HEK293T (cell line): ENCODE measurements around the gene PRKCZ.
A peak's percentile ranks its signal among the peaks of the same experiment; 100 is the strongest.

Experiments used
- CTCF ChIA-PET: fragments of 350-600 bp; formaldehyde crosslinking; extraction: SDS; loops from one replicate; lab custom pipeline; 2021; ENCODE audit warnings: antibody characterized with exemption, inconsistent platforms; lab: Yijun Ruan, JAX
- POLR2A ChIA-PET: fragments of 350-600 bp; formaldehyde crosslinking; extraction: SDS; loops from one replicate; lab custom pipeline; 2020; ENCODE audit warnings: antibody characterized with exemption, inconsistent platforms; lab: Yijun Ruan, JAX
- DNase-seq: peaks from one replicate; pipeline ENCODE4 v3.0.0; 2012; ENCODE audit warnings: mixed read lengths; ENCODE audit errors: extremely low spot score
- ARNT ChIP-seq: fragments of 450-650 bp; IDR thresholded peaks from 2 replicates; pipeline ENCODE4 v1.6.1; 2017; ENCODE audit warnings: mild to moderate bottlenecking
- BHLHE40 ChIP-seq: fragments of 450-650 bp; IDR thresholded peaks from 2 replicates; pipeline ENCODE4 v1.6.1; 2016; ENCODE audit warnings: mild to moderate bottlenecking, moderate library complexity, borderline replicate concordance
- CTBP1 ChIP-seq: fragments of 450-650 bp; IDR thresholded peaks from 2 replicates; pipeline ENCODE4 v1.6.1; 2016; ENCODE audit warnings: borderline replicate concordance
- ELF4 ChIP-seq: fragments of 450-650 bp; IDR thresholded peaks from 2 replicates; pipeline ENCODE4 v1.6.1; 2017; ENCODE audit warnings: antibody characterized with exemption
- FOXA1 ChIP-seq: fragments of 450-650 bp; IDR thresholded peaks from 2 replicates; pipeline ENCODE4 v1.6.1; 2016; ENCODE audit warnings: mild to moderate bottlenecking
- FOXK2 ChIP-seq: fragments of 450-650 bp; IDR thresholded peaks from 2 replicates; pipeline ENCODE4 v1.6.1; 2016; ENCODE audit warnings: mild to moderate bottlenecking
- FOXM1 ChIP-seq: fragments of 450-650 bp; IDR thresholded peaks from 2 replicates; pipeline ENCODE4 v1.6.1; 2017; ENCODE audit warnings: mild to moderate bottlenecking, borderline replicate concordance
- HDGF ChIP-seq: fragments of 450-650 bp; IDR thresholded peaks from 2 replicates; pipeline ENCODE4 v1.6.1; 2017; ENCODE audit warnings: antibody characterized with exemption, borderline replicate concordance
- L3MBTL2 ChIP-seq: fragments of 450-650 bp; conservative IDR thresholded peaks from 2 replicates; pipeline ENCODE4 v1.6.1; 2016; ENCODE audit warnings: mild to moderate bottlenecking
- LEF1 ChIP-seq: fragments of 450-650 bp; IDR thresholded peaks from 2 replicates; pipeline ENCODE4 v1.6.1; 2017; ENCODE audit warnings: mild to moderate bottlenecking, borderline replicate concordance
- NFRKB ChIP-seq: fragments of 450-650 bp; IDR thresholded peaks from 2 replicates; pipeline ENCODE4 v1.6.1; 2016; ENCODE audit warnings: mild to moderate bottlenecking, moderate library complexity
- SP1 ChIP-seq: fragments of 450-650 bp; IDR thresholded peaks from 2 replicates; pipeline ENCODE4 v1.6.1; 2017
- SUZ12 ChIP-seq: fragments of 450-650 bp; IDR thresholded peaks from 2 replicates; pipeline ENCODE4 v1.6.1; 2016; ENCODE audit warnings: mild to moderate bottlenecking
- TARDBP ChIP-seq: fragments of 450-650 bp; IDR thresholded peaks from 2 replicates; pipeline ENCODE4 v1.6.1; 2016
- ZNF384 ChIP-seq: fragments of 450-650 bp; IDR thresholded peaks from 2 replicates; pipeline ENCODE4 v1.6.1; 2016
- TF ChIP-seq, protein P1 (sequence below): fragments of 450-650 bp; IDR thresholded peaks from 2 replicates; pipeline ENCODE4 v1.6.1; 2016

PRKCZ gene

DNA sequence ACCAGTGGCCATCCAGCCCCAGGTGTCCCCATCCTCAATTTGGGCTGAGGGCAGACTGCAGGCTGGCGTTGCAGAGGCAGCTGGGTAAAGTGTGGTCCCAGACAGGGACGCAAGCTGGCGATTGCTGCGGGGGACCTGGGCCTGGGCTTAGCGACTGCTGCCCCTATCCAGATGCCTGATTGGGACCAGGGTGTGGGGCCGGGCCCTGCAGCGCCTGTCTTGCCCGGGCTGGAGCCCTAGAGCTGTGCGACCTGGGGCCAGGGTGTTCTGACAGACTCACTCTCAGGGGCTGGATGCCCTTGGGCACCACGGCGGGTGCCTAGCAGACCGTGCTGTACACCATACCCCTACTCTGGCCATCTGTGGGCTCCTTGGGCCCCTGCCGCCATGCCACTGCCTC, 160.6 kb downstream of the PRKCZ start:
- ChIA-PET POLR2A (interaction anchor here (2.5 kb wide), 1 partner anchor 17 kb away, joined by 18 read pairs; the partner anchor contains the start of gene SKI), CTCF (no interaction called here)
- no peak for TF ChIP-seq TARDBP
- no peak for TF ChIP-seq L3MBTL2
- TF ChIP-seq FOXM1: no peak
- TF ChIP-seq ARNT: no peak
- no peak for TF ChIP-seq FOXK2
- no peak for TF ChIP-seq LEF1
- no peak for TF ChIP-seq ZNF384
- TF ChIP-seq HDGF: no peak
- no peak for TF ChIP-seq CTBP1
- TF ChIP-seq FOXA1: no peak
- TF ChIP-seq, protein P1, sequence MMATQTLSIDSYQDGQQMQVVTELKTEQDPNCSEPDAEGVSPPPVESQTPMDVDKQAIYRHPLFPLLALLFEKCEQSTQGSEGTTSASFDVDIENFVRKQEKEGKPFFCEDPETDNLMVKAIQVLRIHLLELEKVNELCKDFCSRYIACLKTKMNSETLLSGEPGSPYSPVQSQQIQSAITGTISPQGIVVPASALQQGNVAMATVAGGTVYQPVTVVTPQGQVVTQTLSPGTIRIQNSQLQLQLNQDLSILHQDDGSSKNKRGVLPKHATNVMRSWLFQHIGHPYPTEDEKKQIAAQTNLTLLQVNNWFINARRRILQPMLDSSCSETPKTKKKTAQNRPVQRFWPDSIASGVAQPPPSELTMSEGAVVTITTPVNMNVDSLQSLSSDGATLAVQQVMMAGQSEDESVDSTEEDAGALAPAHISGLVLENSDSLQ: no peak
- TF ChIP-seq ELF4: no peak
- no peak for TF ChIP-seq NFRKB
- no peak for TF ChIP-seq SUZ12
- DNase-seq: no peak

DNA sequence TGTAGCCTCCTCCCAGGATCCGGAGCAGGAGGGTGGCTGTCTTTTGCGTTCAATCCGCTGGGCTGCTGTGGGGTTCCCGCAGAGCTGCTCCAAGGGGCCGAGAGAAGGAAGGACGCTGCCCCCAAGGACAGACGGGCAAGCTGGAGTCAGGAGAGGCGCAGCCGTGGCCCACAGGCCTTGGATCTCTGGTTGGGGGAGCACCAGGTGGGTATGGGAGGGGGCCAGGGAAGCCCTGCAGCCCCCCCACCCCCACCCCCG, 162.0 kb downstream of the PRKCZ start:
- CTCF ChIA-PET: no interaction called here
- DNase-seq: no peak
- POLR2A ChIA-PET: interaction anchor here (1.0 to 2.5 kb wide), 6 partner anchors 8 to 20 kb away, joined by 3 to 18 read pairs (median 4); partner anchors contain the start of gene SKI
- no peak for TF ChIP-seq LEF1
- TF ChIP-seq, protein P1: no peak
- TF ChIP-seq L3MBTL2: no peak

DNA sequence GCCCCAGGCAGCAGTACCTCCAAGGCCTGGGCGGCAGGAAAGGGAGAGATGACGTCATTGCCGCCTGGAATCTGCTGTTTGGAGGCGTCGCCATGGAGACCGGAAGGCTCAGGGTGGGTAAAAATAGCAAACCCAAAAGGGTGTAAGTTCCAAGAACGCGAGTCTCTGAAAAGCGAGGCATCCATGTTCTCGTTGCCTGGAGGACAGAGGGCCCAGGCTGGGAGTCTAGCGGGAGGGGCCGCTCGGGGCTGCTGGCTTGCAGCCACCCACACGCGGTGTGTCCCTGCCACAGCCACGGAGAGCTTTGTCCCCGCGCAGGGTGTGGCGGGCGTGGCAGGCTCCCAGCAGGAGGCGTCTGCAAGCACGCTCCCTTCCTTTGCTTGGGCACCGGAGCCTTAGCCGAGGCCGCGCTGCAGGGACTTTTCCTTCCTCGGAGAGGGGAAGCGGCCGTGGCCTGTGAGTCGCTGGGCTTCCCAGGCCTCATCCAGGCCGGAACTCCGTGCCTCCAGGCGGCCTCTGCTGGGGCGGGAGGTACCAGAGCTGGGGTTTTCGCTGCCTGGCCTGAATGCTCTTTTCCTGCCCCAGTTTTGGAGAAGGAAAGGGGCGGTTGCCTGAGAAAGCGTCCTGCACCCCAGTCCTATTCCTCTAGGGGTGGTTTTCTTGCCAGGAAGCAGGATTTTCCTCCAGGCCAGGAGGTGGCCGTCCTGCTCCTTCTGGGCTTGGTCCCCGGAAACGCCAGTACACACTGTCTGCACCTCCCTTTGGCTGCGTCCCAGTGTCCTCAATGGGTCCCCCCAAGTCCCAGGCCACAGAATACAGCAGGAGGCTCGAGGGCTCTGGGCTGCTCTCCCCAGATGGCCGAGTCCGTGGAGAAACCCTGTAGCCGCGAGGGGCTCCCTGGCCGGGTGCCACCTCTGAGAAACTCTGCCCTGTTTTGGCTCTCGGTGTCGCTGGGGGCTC, 162.6 kb downstream of the PRKCZ start:
- DNase-seq: peak; percentile 74
- ChIA-PET CTCF (interaction anchor here (0.5 kb wide), 1 partner anchor 24 kb away, joined by 3 read pairs; no protein-coding TSS in a partner anchor), POLR2A (interaction anchor here (1.0 to 2.5 kb wide), 6 partner anchors 9 to 19 kb away, joined by 3 to 18 read pairs (median 4); partner anchors contain the start of gene SKI)
- TF ChIP-seq, protein P1: no peak
- no peak for TF ChIP-seq FOXM1
- TF ChIP-seq NFRKB: no peak
- TF ChIP-seq FOXK2: no peak
- TF ChIP-seq ARNT: no peak
- peak; percentile 97 for TF ChIP-seq HDGF
- no peak for TF ChIP-seq CTBP1
- no peak for TF ChIP-seq LEF1
- TF ChIP-seq TARDBP: no peak
- no peak for TF ChIP-seq SP1
- no peak for TF ChIP-seq FOXA1
- peak; percentile 76 for TF ChIP-seq L3MBTL2

DNA sequence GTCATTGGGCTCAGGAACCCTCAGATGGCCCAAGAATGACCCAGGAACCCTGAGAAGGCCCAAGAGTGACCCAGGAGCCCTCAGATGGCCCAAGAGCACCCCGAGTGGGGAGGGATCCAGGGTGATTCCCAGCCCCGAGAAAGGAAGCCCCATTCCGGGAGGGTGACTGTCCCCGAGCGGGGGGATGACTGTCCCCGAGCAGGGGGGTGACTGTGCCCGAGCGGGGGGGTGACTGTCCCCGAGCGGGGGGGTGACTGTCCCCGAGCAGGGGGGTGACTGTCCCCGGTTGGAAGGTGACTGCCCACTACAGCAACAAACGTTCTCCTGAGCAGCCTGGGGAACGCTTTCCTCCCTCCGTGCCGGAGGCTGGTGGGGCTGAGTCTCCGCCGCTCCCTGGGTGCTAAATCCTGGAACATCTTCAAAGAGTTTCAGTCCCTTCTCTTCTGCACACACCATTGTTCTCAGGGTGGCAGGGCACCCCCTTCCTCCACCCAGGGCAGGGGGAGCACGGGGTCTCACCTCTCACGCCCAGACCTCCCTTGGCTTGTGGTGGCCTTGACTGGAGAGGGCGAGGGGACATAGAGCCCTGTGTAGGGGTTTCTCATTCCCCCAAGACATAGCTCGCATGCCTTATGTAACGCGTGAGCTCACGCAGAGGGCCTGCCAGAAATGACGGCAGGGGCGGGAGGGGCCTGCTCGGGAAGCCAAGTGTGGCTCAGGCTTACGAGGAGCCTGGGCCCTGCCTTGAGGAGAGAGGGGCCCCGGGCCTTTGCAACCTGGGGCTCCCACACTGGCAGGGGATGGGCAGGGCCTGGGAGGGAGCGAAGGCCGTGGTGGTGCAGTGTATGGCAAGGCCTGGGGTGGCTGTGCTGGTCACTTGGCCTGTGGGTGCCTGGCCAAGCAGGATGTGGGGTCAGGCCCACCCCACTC, 163.6 kb downstream of the PRKCZ start:
- no peak for TF ChIP-seq FOXA1
- no peak for TF ChIP-seq HDGF
- no peak for TF ChIP-seq FOXM1
- no peak for TF ChIP-seq LEF1
- TF ChIP-seq L3MBTL2: no peak
- TF ChIP-seq ZNF384: no peak
- TF ChIP-seq SP1: no peak
- TF ChIP-seq CTBP1: no peak
- TF ChIP-seq, protein P1: no peak
- no peak for TF ChIP-seq TARDBP
- no peak for TF ChIP-seq FOXK2
- no peak for TF ChIP-seq ELF4
- TF ChIP-seq SUZ12: no peak
- TF ChIP-seq NFRKB: no peak
- no peak for TF ChIP-seq ARNT
- TF ChIP-seq BHLHE40: no peak
- CTCF ChIA-PET: no interaction called here
- no peak for DNase-seq
- POLR2A ChIA-PET: interaction anchor here (0.6 kb wide), 1 partner anchor 14 kb away, joined by 3 read pairs; the partner anchor contains the start of gene SKI
